CD14-positive monocyte (primary cell): ENCODE data around the gene THSD7B. TPM values are rescaled to one million over a fixed set of nuclear protein-coding genes. Genes with fewer than 3 reads are reported as not detected.

Source experiments
- DNase-seq, 3 donors: peaks; one replicate each; pipeline ENCODE4 v3.0.0-alpha.2; 2011 to 2022
- H2AFZ ChIP-seq: 2 replicates; pipeline ENCODE4 v1.6.0; 2012; ENCODE audit warnings: mild to moderate bottlenecking, low read depth, low read length, inconsistent platforms; ENCODE audit not compliant: insufficient read depth, poor library complexity, severe bottlenecking
- H3K27ac ChIP-seq, 2 donors: 1 replicate in 1 of 2; 2 replicates in 1 of 2; pipeline ENCODE4 v1.5.1; 2012 to 2013; ENCODE audit warnings: low read length in 2 of 2, control low read depth in 1 of 2, inconsistent platforms in 1 of 2, low read depth in 1 of 2, mild to moderate bottlenecking in 1 of 2
- H3K27me3 ChIP-seq, 2 donors: one replicate each; pipeline versions ENCODE4 v1.6.0 to v1.6.1; 2011 to 2013; ENCODE audit warnings: low read length in 2 of 2; ENCODE audit not compliant: control insufficient read depth in 2 of 2, insufficient read depth in 2 of 2
- H3K36me3 ChIP-seq, 2 donors: replicated peaks in 1 of 2; 1 replicate in 1 of 2; 2 replicates in 1 of 2; pipeline versions ENCODE4 v1.5.1 to v1.6.1; 2012 to 2013; ENCODE audit warnings: low read length in 2 of 2, control low read depth in 1 of 2, inconsistent platforms in 1 of 2, mild to moderate bottlenecking in 1 of 2; ENCODE audit not compliant: insufficient read depth in 2 of 2, control insufficient read depth in 1 of 2
- H3K4me1 ChIP-seq, 2 donors: 1 replicate in 1 of 2; 2 replicates in 1 of 2; pipeline versions ENCODE4 v1.5.1 to v1.6.1; 2012 to 2013; ENCODE audit warnings: low read length in 2 of 2, control low read depth in 1 of 2, inconsistent platforms in 1 of 2, mild to moderate bottlenecking in 1 of 2, moderate library complexity in 1 of 2; ENCODE audit not compliant: insufficient read depth in 2 of 2, control insufficient read depth in 1 of 2
- H3K4me2 ChIP-seq: replicated peaks from 2 replicates; pipeline ENCODE3; 2012; ENCODE audit warnings: low read length, moderate library complexity, mild to moderate bottlenecking; ENCODE audit not compliant: poor library complexity, severe bottlenecking; ENCODE audit errors: extremely low read depth
- H3K4me3 ChIP-seq, 3 experiments: fragments of 200-600 bp in 1 of 3; sonication (generic) in 1 of 3; replicated peaks in 1 of 3; 1 replicate in 2 of 3; 2 replicates in 1 of 3; pipeline ENCODE4 v1.5.1; 2011 to 2013; ENCODE audit warnings: low read length in 3 of 3, mild to moderate bottlenecking in 3 of 3, control low read depth in 2 of 3, low read depth in 2 of 3, inconsistent platforms in 1 of 3, moderate library complexity in 1 of 3
- H3K79me2 ChIP-seq: 2 replicates; pipeline ENCODE4 v1.6.0; 2012; ENCODE audit warnings: mild to moderate bottlenecking, control low read depth, inconsistent platforms, low read length, moderate library complexity; ENCODE audit not compliant: insufficient read depth
- H3K9ac ChIP-seq: 2 replicates; pipeline ENCODE4 v1.6.0; 2017; ENCODE audit warnings: low read length, mild to moderate bottlenecking; ENCODE audit not compliant: insufficient read depth, poor library complexity, severe bottlenecking
- H3K9me3 ChIP-seq, 2 donors: replicated peaks in 1 of 2; 1 replicate in 1 of 2; 2 replicates in 1 of 2; pipeline versions ENCODE4 v1.5.1 to v1.6.1; 2012 to 2013; ENCODE audit warnings: low read length in 2 of 2, control low read depth in 1 of 2; ENCODE audit not compliant: control insufficient read depth in 1 of 2, insufficient read depth in 1 of 2
- H4K20me1 ChIP-seq: 2 replicates; pipeline ENCODE4 v1.6.0; 2012; ENCODE audit warnings: mild to moderate bottlenecking, low read length, control low read depth, moderate library complexity; ENCODE audit not compliant: insufficient read depth
- H3K27ac Mint-ChIP-seq, 7 donors: one replicate each; pipeline ENCODE4 v1.8.0; 2020; ENCODE audit warnings: mild to moderate bottlenecking in 7 of 7, mixed read lengths in 7 of 7, moderate library complexity in 6 of 7, inconsistent platforms in 2 of 7
- H3K27me3 Mint-ChIP-seq, 3 donors: one replicate each; pipeline ENCODE4 v1.8.0; 2021 to 2022; ENCODE audit warnings: low read depth in 3 of 3, mild to moderate bottlenecking in 3 of 3, mixed read lengths in 3 of 3, moderate library complexity in 3 of 3, inconsistent platforms in 1 of 3
- H3K36me3 Mint-ChIP-seq, 2 donors: one replicate each; pipeline ENCODE4 v1.8.0; 2020; ENCODE audit warnings: mixed read lengths in 2 of 2, inconsistent platforms in 1 of 2, mild to moderate bottlenecking in 1 of 2
- H3K4me1 Mint-ChIP-seq: one replicate; pipeline ENCODE4 v1.8.0; 2020; ENCODE audit warnings: mild to moderate bottlenecking, mixed read lengths
- H3K4me3 Mint-ChIP-seq, 2 donors: one replicate each; pipeline ENCODE4 v1.8.0; 2020; ENCODE audit warnings: mild to moderate bottlenecking in 2 of 2, mixed read lengths in 2 of 2, moderate library complexity in 1 of 2
- H3K9me3 Mint-ChIP-seq, 7 donors: one replicate each; pipeline ENCODE4 v1.8.0; 2020 to 2022; ENCODE audit warnings: mixed read lengths in 7 of 7, mild to moderate bottlenecking in 6 of 7, moderate library complexity in 6 of 7, inconsistent platforms in 2 of 7
- WGBS: methylation state at CpG from one replicate; pipeline ENCODE4 v1.1.5; 2013; ENCODE audit warnings: missing lambda C conversion rate; ENCODE audit not compliant: insufficient coverage; 5-methylcytosine and 5-hydroxymethylcytosine counted together
- intact Hi-C, 2 donors: fragments of 100-400 bp; cut with micrococcal nuclease; formaldehyde crosslinking; loops; one replicate each; pipeline versions ENCODE4 v1.15.0 to v1.15.1; 2023
- polyA plus RNA-seq, 3 donors: library from polyadenylated mRNA; depleted of rRNA in 1 of 3; unstranded in 2 of 3; stranded (reverse) in 1 of 3; fragments of 300-500 nt in 2 of 3; fragments of >200 nt in 1 of 3; fragmentation: Illumina TruSeq in 2 of 3; gene quantifications; 1 replicate in 2 of 3; 2 replicates in 1 of 3; pipeline ENCODE4 v1.2.3, GENCODE V29; 2012 to 2021
- TF ChIP-seq, protein P1 (sequence below): fragments of 200-600 bp; IDR thresholded peaks from one replicate; pipeline ENCODE4 v1.8.0; 2022; ENCODE audit warnings: antibody characterized with exemption, mild to moderate bottlenecking

Gene THSD7B
- polyA plus RNA-seq, 3 donors: not detected

DNA sequence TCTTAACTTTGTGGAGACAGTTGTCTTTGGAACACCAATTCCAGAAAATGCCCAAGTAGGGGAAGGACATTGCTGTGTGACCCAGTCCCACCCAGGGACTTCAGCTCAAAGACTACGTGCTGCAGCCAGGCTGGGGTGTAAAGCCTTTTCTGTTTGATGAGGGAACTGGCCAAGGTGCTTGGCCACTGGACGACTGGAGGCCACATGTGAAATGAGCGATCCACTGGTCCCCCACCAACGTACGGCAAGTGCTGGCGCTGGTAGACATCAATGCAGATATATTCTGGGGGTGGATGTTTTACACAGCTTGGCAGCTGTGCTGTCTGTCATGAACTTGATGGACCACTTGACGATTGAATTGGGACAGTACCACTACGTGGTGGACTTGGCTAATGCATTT lies 616.4 kb downstream of the THSD7B start:
- no peak overlapping the region for H3K4me3 ChIP-seq
- intact Hi-C loops: no loop called here
- H3K36me3 ChIP-seq: no peaks in the 10 kb centered on the region
- TF ChIP-seq, protein P1, sequence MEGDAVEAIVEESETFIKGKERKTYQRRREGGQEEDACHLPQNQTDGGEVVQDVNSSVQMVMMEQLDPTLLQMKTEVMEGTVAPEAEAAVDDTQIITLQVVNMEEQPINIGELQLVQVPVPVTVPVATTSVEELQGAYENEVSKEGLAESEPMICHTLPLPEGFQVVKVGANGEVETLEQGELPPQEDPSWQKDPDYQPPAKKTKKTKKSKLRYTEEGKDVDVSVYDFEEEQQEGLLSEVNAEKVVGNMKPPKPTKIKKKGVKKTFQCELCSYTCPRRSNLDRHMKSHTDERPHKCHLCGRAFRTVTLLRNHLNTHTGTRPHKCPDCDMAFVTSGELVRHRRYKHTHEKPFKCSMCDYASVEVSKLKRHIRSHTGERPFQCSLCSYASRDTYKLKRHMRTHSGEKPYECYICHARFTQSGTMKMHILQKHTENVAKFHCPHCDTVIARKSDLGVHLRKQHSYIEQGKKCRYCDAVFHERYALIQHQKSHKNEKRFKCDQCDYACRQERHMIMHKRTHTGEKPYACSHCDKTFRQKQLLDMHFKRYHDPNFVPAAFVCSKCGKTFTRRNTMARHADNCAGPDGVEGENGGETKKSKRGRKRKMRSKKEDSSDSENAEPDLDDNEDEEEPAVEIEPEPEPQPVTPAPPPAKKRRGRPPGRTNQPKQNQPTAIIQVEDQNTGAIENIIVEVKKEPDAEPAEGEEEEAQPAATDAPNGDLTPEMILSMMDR: no peak
- H3K4me3 Mint-ChIP-seq: no peak overlapping the region
- no peaks in the 10 kb centered on the region for H3K4me1 ChIP-seq
- peaks cover 47 to 53% of the 10 kb centered on the region in 2 donors for H3K9me3 ChIP-seq
- no peaks in the 10 kb centered on the region for H3K36me3 Mint-ChIP-seq
- H3K27me3 Mint-ChIP-seq: no peaks in the 10 kb centered on the region
- H3K79me2 ChIP-seq: no peaks in the 10 kb centered on the region
- no peak overlapping the region for H3K4me2 ChIP-seq
- no peak overlapping the region for H3K27ac ChIP-seq
- WGBS: 95% methylated on average over 6 of the region's 8 CpGs
- no peak overlapping the region for H3K9ac ChIP-seq
- no peak overlapping the region for H2AFZ ChIP-seq
- peaks cover 3 to 50% (median 20%) of the 10 kb centered on the region in 7 donors for H3K9me3 Mint-ChIP-seq
- no peaks in the 10 kb centered on the region for H3K4me1 Mint-ChIP-seq
- no peaks in the 10 kb centered on the region for H3K27me3 ChIP-seq
- no peak for DNase-seq
- H4K20me1 ChIP-seq: no peaks in the 10 kb centered on the region
- H3K27ac Mint-ChIP-seq: no peak overlapping the region

DNA sequence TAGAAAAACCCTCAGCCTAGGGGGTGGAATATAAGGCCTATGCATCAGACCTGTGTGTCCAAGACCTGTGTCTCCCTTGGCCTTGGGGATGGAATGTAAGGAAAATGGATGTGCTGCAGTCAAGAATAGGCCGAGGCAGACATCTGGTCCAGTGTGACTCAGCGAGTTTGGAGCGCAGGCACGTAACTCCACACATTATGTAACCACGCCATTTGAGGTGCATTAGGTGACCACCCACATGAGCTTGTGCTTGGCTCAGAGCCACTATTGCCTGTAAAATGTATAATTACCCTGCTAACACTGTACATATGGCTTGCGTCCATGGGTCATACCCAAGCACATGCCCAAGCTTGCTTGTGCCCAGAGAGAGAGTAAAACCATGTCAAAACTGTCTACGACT lies 618.0 kb downstream of the THSD7B start:
- intact Hi-C loops: no loop called here
- Mint-ChIP-seq H3K4me3 (no peak overlapping the region), H3K27ac (no peak overlapping the region), H3K4me1 (no peaks in the 10 kb centered on the region), H3K9me3 (peaks cover 3 to 45% (median 20%) of the 10 kb centered on the region in 7 donors), H3K27me3 (no peaks in the 10 kb centered on the region), H3K36me3 (no peaks in the 10 kb centered on the region)
- H2AFZ ChIP-seq: no peak overlapping the region
- H3K79me2 ChIP-seq: no peaks in the 10 kb centered on the region
- 81% methylated on average over 2 of the region's 7 CpGs for WGBS
- no peaks in the 10 kb centered on the region for H3K27me3 ChIP-seq
- no peak overlapping the region for H3K9ac ChIP-seq
- DNase-seq: no peak
- no peak overlapping the region for H3K4me3 ChIP-seq
- no peaks in the 10 kb centered on the region for H4K20me1 ChIP-seq
- no peaks in the 10 kb centered on the region for H3K36me3 ChIP-seq
- no peak overlapping the region for H3K4me2 ChIP-seq
- H3K4me1 ChIP-seq: no peaks in the 10 kb centered on the region
- peaks cover 46 to 53% of the 10 kb centered on the region in 2 donors for H3K9me3 ChIP-seq
- TF ChIP-seq, protein P1: no peak
- no peak overlapping the region for H3K27ac ChIP-seq
